Activated T-cell treated with anti-CD3 and anti-CD28 coated beads for 1 hour (primary cell): ENCODE data around the gene CDC25C.
"Not testable (repeated sequence)": the region's sequence is repeated elsewhere in the genome, so short reads cannot be mapped to it uniquely, and the experiment has no call there.

Experiments
- DNase-seq: peaks from one replicate; pipeline ENCODE4 v3.0.0-alpha.2; 2020; ENCODE audit warnings: low read depth

CDC25C gene

GRCh38 chr5:138344887-138345622 is 13.5 kb upstream of the CDC25C start:
- DNase-seq, result no peak

- DNase-seq, result no peak
These were observed 8.4 kb upstream of the CDC25C start for GRCh38 chr5:138340008-138340407.

GRCh38 chr5:138339464-138339863 is 7.9 kb upstream of the CDC25C start:
- no peak for DNase-seq

- DNase-seq, result no peak
These were observed 7.5 kb upstream of the CDC25C start for GRCh38 chr5:138339091-138339456.

GRCh38 chr5:138338411-138339090 is 6.9 kb upstream of the CDC25C start:
- DNase-seq, result no peak

- DNase-seq, result peak; percentile 95
These were observed 6.2 kb upstream of the CDC25C start, which contains the start of gene FAM53C for GRCh38 chr5:138337685-138338410. Gene FAM53C, plus strand, starts transcription at chr5:138338266. Its CDS starts 3,070 bp downstream, at chr5:138341336.

GRCh38 chr5:138336952-138337684 is 5.5 kb upstream of the CDC25C start:
- no peak for DNase-seq

- DNase-seq, result no peak
These were observed 3.4 kb upstream of the CDC25C start for GRCh38 chr5:138334867-138335447.

- no peak for DNase-seq
These were observed 673 bp downstream of the CDC25C start for GRCh38 chr5:138330813-138331448.

GRCh38 chr5:138318211-138318610 is 13.4 kb downstream of the CDC25C start:
- not testable (repeated sequence) for DNase-seq

- no peak for DNase-seq
These were observed 15.2 kb downstream of the CDC25C start for GRCh38 chr5:138316355-138316754.

GRCh38 chr5:138315751-138316278 is 15.8 kb downstream of the CDC25C start:
- DNase-seq, result no peak

GRCh38 chr5:138305797-138306196 is 25.8 kb downstream of the CDC25C start:
- DNase-seq, result no peak

GRCh38 chr5:138303372-138303771 is 28.2 kb downstream of the CDC25C start:
- no peak for DNase-seq

- no peak for DNase-seq
These were observed 42.3 kb downstream of the CDC25C start for GRCh38 chr5:138289296-138289695.

GRCh38 chr5:138287246-138287645 is 44.4 kb downstream of the CDC25C start:
- DNase-seq, result no peak

GRCh38 chr5:138282920-138283742 is 48.5 kb downstream of the CDC25C start:
- no peak for DNase-seq

GRCh38 chr5:138280915-138281314 is 50.7 kb downstream of the CDC25C start:
- DNase-seq, result no peak

- DNase-seq, result no peak
These were observed 55.1 kb downstream of the CDC25C start for GRCh38 chr5:138276402-138277054.

GRCh38 chr5:138275895-138276294 is 55.7 kb downstream of the CDC25C start:
- no peak for DNase-seq
